Upper lobe of left lung (tissue), 6 donors: ENCODE measurements around the gene LUC7L3. TPM values are rescaled to one million over a fixed set of nuclear protein-coding genes. Genes with fewer than 3 reads are reported as not detected.
"Not testable (repeated sequence)": the region's sequence is repeated elsewhere in the genome, so short reads cannot be mapped to it uniquely, and the experiment has no call there.

Experiments
- ATAC-seq, 2 donors: fragments of 200-7000 bp; cut with Tn5 transposase; one replicate each; pipeline ENCODE4 v1.9.1; 2022; ENCODE audit warnings: mild to moderate bottlenecking in 2 of 2, moderate library complexity in 2 of 2; ENCODE audit not compliant: low FRiP score in 2 of 2
- DNase-seq, 2 donors: peaks; one replicate each; pipeline ENCODE4 v3.0.0-alpha.2; 2019 to 2020
- H3K27ac ChIP-seq, 4 donors: fragments of 200-600 bp; sonication (generic); one replicate each; pipeline ENCODE4 v1.5.1; 2016 to 2019
- H3K27me3 ChIP-seq, 4 donors: fragments of 200-600 bp; sonication (generic); one replicate each; pipeline ENCODE4 v1.5.1; 2017 to 2019
- H3K36me3 ChIP-seq, 4 donors: fragments of 200-600 bp; sonication (generic); one replicate each; pipeline ENCODE4 v1.5.1; 2016 to 2019
- H3K4me1 ChIP-seq, 4 donors: fragments of 200-600 bp; sonication (generic); one replicate each; pipeline ENCODE4 v1.5.1; 2018 to 2019
- H3K4me3 ChIP-seq, 4 donors: fragments of 200-600 bp; sonication (generic); one replicate each; pipeline ENCODE4 v1.5.1; 2017 to 2019; ENCODE audit warnings: mild to moderate bottlenecking in 2 of 4, moderate library complexity in 1 of 4
- H3K9me3 ChIP-seq, 4 donors: fragments of 200-600 bp; sonication (generic); one replicate each; pipeline ENCODE4 v1.5.1; 2018 to 2019
- EP300 ChIP-seq, 4 donors: sonication (generic); formaldehyde crosslinking; IDR thresholded peaks; one replicate each; pipeline ENCODE4 v1.5.1; 2017; ENCODE audit warnings: antibody characterized with exemption in 4 of 4, control low read depth in 2 of 4
- POLR2A ChIP-seq, 4 donors: fragments of 450-650 bp; IDR thresholded peaks; one replicate each; pipeline ENCODE4 v1.5.1; 2016 to 2017; ENCODE audit warnings: antibody characterized with exemption in 4 of 4, mild to moderate bottlenecking in 2 of 4
- POLR2AphosphoS5 ChIP-seq, 2 donors: sonication (generic); formaldehyde crosslinking; IDR thresholded peaks; one replicate each; pipeline ENCODE4 v1.5.1; 2017; ENCODE audit warnings: antibody characterized with exemption in 2 of 2
- WGBS, 2 donors: methylation state at CpG; one replicate each; pipeline ENCODE4 v1.1.5; 2017 to 2018; 5-methylcytosine and 5-hydroxymethylcytosine counted together
- total RNA-seq, 6 donors: library from RNA; depleted of rRNA in 4 of 6; stranded (reverse); fragments of >200 nt in 4 of 6; gene quantifications; one replicate each; pipeline versions ENCODE4 v1.1.0 to v1.2.1, GENCODE V29; 2016 to 2021
- TF ChIP-seq, protein P1 (sequence below), 6 experiments: fragments of 450-650 bp in 4 of 6; fragments of 200-600 bp in 2 of 6; sonication (generic) in 2 of 6; IDR thresholded peaks; one replicate each; pipeline ENCODE4 v1.5.1; 2016 to 2019; ENCODE audit warnings: antibody characterized with exemption in 6 of 6
- donor health status: DM: no; HTN: no; CAD: no; lungs with moderate emphysema.
- donor health status: DM: no; HTN: yes; CAD: no; lungs with severe emphysema.

Gene LUC7L3
- total RNA-seq, 6 donors from 2014 or later, result 38.2 to 625 (median 91.4) TPM

DNA sequence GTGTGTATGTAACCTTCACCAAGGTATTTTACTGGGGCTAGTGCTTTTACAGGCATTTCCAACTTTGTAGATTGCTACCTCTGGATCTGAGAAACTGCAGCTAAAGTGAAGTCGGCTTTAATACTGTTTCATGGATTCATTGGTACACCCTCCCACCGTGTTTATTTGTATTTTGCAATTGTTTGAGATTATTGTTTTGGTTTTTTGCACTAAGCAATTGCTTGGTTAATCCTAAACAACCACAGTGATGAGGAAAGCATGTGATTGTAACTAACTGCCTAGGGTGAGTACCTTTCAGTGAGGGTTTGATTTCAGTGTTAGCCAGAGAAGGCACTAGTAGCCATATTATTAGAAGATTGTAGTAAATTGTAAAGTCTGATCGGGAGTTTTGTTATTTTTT is 3.3 kb downstream of the LUC7L3 start:
- no peak for DNase-seq
- ATAC-seq, result no peak
- TF ChIP-seq POLR2A (IDR thresholded peaks at IDR 0.05) (no peak), POLR2AphosphoS5 (IDR thresholded peaks at IDR 0.05) (no peak), EP300 (IDR thresholded peaks at IDR 0.05) (no peak)
- TF ChIP-seq, protein P1, sequence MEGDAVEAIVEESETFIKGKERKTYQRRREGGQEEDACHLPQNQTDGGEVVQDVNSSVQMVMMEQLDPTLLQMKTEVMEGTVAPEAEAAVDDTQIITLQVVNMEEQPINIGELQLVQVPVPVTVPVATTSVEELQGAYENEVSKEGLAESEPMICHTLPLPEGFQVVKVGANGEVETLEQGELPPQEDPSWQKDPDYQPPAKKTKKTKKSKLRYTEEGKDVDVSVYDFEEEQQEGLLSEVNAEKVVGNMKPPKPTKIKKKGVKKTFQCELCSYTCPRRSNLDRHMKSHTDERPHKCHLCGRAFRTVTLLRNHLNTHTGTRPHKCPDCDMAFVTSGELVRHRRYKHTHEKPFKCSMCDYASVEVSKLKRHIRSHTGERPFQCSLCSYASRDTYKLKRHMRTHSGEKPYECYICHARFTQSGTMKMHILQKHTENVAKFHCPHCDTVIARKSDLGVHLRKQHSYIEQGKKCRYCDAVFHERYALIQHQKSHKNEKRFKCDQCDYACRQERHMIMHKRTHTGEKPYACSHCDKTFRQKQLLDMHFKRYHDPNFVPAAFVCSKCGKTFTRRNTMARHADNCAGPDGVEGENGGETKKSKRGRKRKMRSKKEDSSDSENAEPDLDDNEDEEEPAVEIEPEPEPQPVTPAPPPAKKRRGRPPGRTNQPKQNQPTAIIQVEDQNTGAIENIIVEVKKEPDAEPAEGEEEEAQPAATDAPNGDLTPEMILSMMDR (IDR thresholded peaks at IDR 0.05), result no peak
- H3K4me1 ChIP-seq, result peaks cover 50 to 67% (median 58%) of the 10 kb centered on the region in 4 donors
- WGBS, 2 donors, result 33 to 40% methylated on average over 3 of the region's 3 CpGs
- no peaks in the 10 kb centered on the region for H3K27me3 ChIP-seq
- peaks cover 0 to 4% (median 0%) of the 10 kb centered on the region in 4 donors for H3K36me3 ChIP-seq
- H3K27ac ChIP-seq, result no peak overlapping the region
- no peaks in the 10 kb centered on the region for H3K9me3 ChIP-seq
- peak overlapping the region in 1 of 4 donors; percentile 82 for H3K4me3 ChIP-seq

DNA sequence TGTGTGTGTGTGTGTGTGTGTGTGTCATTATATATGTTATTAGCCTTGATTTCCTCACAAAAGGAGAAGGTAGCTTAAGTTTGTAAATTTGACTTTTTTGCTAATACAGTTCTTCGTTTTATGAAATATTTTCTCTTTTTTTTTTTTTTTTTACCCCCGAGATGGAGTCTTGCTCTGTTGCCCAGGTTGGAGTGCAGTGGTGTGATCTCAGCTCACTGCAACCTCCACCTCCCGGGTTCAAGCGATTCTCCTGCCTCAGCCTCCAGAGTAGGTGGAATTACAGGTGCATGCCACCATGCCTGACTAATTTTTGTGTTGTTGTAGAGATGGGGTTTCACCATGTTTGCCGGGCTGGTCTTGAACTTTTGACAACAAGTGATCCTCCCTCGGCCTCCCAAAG is 5.2 kb downstream of the LUC7L3 start:
- not testable (repeated sequence) for H3K9me3 ChIP-seq, H3K27me3 ChIP-seq, H3K27ac ChIP-seq, ATAC-seq, H3K4me3 ChIP-seq, DNase-seq, H3K36me3 ChIP-seq
- WGBS, 2 donors, result 90% methylated on average over 6 of the region's 6 CpGs
- H3K4me1 ChIP-seq, result peaks cover 47 to 79% (median 70%) of the 10 kb centered on the region in 4 donors

DNA sequence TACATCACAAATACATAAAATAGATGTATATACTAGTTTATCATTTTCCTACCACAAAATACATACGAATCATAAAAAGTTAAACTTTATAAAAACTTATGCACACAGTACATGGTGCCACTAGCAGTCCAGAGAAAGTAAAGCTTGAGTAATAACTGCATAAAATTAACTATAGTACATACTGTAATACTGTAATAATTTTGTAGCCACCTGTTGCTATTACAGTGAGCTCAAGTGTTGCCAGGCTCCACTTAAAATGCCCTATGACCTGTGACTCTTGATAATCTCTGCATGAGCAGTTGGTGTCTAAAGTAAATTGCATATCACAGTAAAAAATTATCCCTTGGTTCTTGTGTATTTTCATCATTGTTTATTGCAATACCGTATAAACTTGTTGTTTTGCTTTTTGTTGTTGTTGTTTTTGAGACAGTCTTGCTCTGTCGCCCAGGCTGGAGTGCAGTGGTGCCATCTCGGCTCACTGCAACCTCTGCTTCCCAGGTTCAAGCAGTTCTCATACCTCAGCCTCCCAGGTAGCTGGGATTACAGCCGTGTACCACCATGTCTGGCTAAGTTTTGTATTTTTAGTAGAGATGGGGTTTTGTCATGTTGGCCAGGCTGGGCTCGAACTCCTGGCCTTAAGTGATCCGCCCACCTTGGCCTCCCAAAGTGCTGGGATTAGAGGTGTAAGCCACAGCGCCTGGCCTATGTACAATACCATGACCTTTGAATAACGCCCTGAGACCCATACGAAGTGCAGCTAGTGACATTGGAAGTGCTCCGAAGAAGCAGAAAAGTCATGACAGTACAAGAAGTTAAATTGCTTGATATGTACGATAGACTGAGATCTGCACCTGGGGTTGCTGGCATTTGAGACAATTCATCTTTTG is 6.6 kb downstream of the LUC7L3 start:
- no peak overlapping the region for H3K27ac ChIP-seq
- no peak overlapping the region for H3K4me3 ChIP-seq
- H3K9me3 ChIP-seq, result no peaks in the 10 kb centered on the region
- ATAC-seq (no peak), DNase-seq (no peak)
- no peaks in the 10 kb centered on the region for H3K27me3 ChIP-seq
- H3K4me1 ChIP-seq, result peaks cover 57 to 85% (median 76%) of the 10 kb centered on the region in 4 donors
- 78 to 82% methylated on average over 12 of the region's 12 CpGs for WGBS, 2 donors
- H3K36me3 ChIP-seq, result peaks cover 0 to 4% (median 0%) of the 10 kb centered on the region in 4 donors
- TF ChIP-seq, protein P1 (IDR thresholded peaks at IDR 0.05), result no peak

DNA sequence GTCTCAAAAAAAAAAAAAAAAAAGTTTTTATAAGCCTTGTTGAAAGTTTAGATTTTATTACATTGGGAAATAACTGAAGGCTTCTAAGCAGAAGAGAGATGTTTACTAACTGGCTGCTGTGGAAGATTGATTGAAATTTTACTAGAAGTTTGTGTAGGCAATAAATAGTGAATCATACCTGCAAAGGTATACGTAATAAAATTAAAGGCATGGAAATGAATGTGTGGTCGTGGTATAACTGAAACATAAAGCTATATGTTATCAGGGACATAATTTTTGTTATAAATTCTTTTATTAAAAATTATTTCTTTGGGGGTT is 8.7 kb downstream of the LUC7L3 start:
- Histone ChIP-seq H3K27me3 (no peaks in the 10 kb centered on the region), H3K27ac (no peak overlapping the region), H3K36me3 (no peaks in the 10 kb centered on the region), H3K4me3 (no peak overlapping the region), H3K4me1 (peaks cover 46 to 81% (median 67%) of the 10 kb centered on the region in 4 donors), H3K9me3 (no peaks in the 10 kb centered on the region)
- 82 to 89% methylated on average over 2 of the region's 2 CpGs for WGBS, 2 donors
- DNase-seq, result no peak
- TF ChIP-seq, protein P1 (IDR thresholded peaks at IDR 0.05), result no peak
- TF ChIP-seq EP300 (IDR thresholded peaks at IDR 0.05), result no peak
- no peak for TF ChIP-seq POLR2A (IDR thresholded peaks at IDR 0.05)
- TF ChIP-seq POLR2AphosphoS5 (IDR thresholded peaks at IDR 0.05), result no peak
- ATAC-seq, result no peak

DNA sequence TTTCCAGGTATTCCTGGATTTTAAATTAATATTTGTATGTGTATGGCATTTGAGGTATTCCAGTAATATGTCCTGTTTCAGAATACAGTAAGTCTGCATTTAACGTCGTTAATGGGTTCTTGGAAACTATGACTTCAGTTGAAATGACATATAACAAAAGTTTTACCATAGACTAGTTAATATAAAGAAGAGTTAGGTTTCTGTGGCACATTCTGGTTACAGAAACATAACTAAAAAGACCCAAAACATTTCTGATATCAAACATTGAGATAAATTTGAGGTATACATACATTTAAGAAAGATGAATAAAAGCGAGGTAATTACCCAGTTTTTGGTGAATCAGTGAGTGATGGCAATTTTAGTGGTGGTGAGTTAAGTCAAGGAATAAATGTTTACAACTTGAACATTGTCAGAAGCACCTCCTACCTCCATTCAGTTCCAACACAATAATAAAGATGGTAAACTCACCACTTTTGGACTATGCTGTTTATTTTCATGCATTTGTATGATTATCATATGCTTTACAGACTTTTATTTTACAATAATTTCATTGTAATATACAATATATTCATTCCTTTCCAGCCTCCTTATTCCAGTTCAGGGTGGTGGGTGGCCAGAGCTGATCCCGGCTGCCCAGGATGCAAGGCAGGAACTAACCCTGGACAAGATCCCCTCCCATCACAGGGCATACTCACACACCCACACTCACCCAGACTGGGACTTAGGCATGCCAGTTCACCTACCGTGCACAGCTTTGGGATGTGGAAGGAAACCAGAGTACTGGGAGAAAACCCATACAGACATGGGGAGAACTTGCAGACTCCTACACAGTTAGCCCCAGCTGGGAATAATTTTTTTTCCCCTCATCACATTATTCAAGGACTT is 9.7 kb downstream of the LUC7L3 start:
- DNase-seq (no peak), ATAC-seq (no peak)
- H3K4me1 ChIP-seq, result peaks cover 37 to 75% (median 61%) of the 10 kb centered on the region in 4 donors
- H3K27ac ChIP-seq, result no peak overlapping the region
- no peaks in the 10 kb centered on the region for H3K27me3 ChIP-seq
- TF ChIP-seq POLR2AphosphoS5 (IDR thresholded peaks at IDR 0.05) (no peak), EP300 (IDR thresholded peaks at IDR 0.05) (no peak), POLR2A (IDR thresholded peaks at IDR 0.05) (no peak)
- TF ChIP-seq, protein P1 (IDR thresholded peaks at IDR 0.05), result no peak
- H3K9me3 ChIP-seq, result no peaks in the 10 kb centered on the region
- H3K4me3 ChIP-seq, result no peak overlapping the region
- 66 to 77% methylated on average over 5 of the region's 5 CpGs for WGBS, 2 donors
- H3K36me3 ChIP-seq, result no peaks in the 10 kb centered on the region
